Ectodermal cell (in vitro differentiated cells): Measurements from ENCODE around the gene PPP1R12A.

Experiments
- H3K27ac ChIP-seq: 2 replicates; pipeline ENCODE4 v1.7.0; 2013; ENCODE audit warnings: mild to moderate bottlenecking, low read depth, low read length; ENCODE audit not compliant: insufficient read depth, poor library complexity, severe bottlenecking
- H3K27me3 ChIP-seq: 2 replicates; pipeline ENCODE4 v1.7.0; 2013; ENCODE audit warnings: mild to moderate bottlenecking, low read length; ENCODE audit not compliant: insufficient read depth, control insufficient read depth, poor library complexity, severe bottlenecking
- H3K36me3 ChIP-seq: one replicate; pipeline ENCODE4 v1.7.0; 2013; ENCODE audit warnings: low read length; ENCODE audit not compliant: control insufficient read depth, insufficient read depth
- H3K4me1 ChIP-seq: one replicate; pipeline ENCODE4 v1.7.0; 2013; ENCODE audit warnings: low read length; ENCODE audit not compliant: control insufficient read depth, insufficient read depth
- H3K4me3 ChIP-seq: 2 replicates; pipeline ENCODE4 v1.7.0; 2013; ENCODE audit warnings: low read depth, low read length, control low read depth; ENCODE audit not compliant: insufficient read depth
- H3K9me3 ChIP-seq: 2 replicates; pipeline ENCODE4 v1.7.0; 2013; ENCODE audit warnings: mild to moderate bottlenecking, low read length, moderate library complexity; ENCODE audit not compliant: control insufficient read depth
- WGBS, 2 experiments: methylation state at CpG; one replicate each; pipeline ENCODE4 v1.1.7; 2013; ENCODE audit warnings: missing lambda C conversion rate in 2 of 2; 5-methylcytosine and 5-hydroxymethylcytosine counted together

The PPP1R12A gene

DNA sequence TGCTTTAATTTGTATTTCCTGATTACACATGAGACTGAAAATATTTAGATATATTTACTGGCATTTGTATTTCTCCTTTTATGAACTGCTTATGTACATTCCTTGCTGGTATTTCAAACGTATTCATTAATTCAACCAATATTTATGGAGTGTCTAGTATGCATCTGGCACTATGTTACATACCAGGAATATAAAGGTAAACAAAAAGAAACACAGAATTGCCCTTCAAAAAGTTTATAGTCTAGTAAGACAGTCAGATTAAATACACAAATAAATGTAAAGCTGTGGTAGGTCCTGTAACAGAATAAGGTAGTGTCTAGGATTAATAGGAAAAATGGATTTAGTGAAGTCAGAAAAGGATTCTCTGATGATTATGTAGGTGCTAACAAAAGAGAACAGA is 87.5 kb downstream of the PPP1R12A start:
- Histone ChIP-seq H3K4me1 (no peaks in the 10 kb centered on the region), H3K4me3 (no peak overlapping the region)
- WGBS, 2 experiments: no CpG with 5 or more reads among the region's 1 CpG

DNA sequence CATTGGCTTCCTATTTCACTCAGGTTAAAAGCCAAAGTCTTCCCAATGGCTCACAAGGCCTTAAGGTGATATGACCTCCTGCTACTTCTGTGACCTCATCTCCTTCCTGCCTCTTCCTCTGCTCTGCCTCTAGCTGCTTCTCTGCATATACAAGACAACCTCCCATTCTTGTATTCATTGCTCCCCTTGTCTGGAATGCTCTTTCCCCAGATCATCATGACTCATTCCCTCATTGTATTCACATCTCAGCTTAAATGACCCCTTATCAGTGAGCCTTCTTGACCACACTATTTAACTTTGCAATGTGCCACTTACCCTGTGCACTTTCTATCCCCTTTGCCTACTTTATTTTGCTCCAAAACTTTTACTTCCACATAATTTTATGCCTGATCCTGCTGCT is 90.2 kb downstream of the PPP1R12A start:
- Histone ChIP-seq H3K27me3 (no peaks in the 10 kb centered on the region), H3K36me3 (peaks cover 16% of the 10 kb centered on the region), H3K9me3 (no peaks in the 10 kb centered on the region), H3K27ac (no peak overlapping the region), H3K4me3 (no peak overlapping the region), H3K4me1 (no peaks in the 10 kb centered on the region)

More for the DNA sequence above, 87.5 kb downstream of the PPP1R12A start:
- H3K27me3 ChIP-seq: no peaks in the 10 kb centered on the region
- no peaks in the 10 kb centered on the region for H3K9me3 ChIP-seq
- peaks cover 10% of the 10 kb centered on the region for H3K36me3 ChIP-seq
- no peak overlapping the region for H3K27ac ChIP-seq

DNA sequence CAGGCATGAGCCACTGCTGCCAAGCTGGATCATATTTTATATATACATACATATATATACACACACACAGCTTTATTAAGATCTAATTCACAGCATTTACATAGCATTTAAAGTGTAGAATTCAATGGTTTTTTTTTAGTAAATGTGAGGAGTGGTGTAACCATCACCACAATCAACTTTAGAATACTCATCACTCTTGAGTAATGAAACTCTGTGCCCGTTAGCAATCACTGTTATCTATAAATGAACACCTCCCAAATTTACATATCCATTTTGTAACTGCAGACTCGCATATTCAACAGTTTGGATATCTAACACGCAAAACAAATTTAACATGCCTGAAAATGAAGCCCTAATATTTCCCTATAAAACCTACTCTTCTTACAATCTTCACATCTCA is 90.9 kb downstream of the PPP1R12A start:
- peaks cover 23% of the 10 kb centered on the region for H3K36me3 ChIP-seq
- no peak overlapping the region for H3K27ac ChIP-seq
- H3K9me3 ChIP-seq: no peaks in the 10 kb centered on the region
- no peaks in the 10 kb centered on the region for H3K27me3 ChIP-seq
- 93 to 95% methylated on average over 3 of the region's 3 CpGs for WGBS, 2 experiments
- H3K4me3 ChIP-seq: no peak overlapping the region
- no peaks in the 10 kb centered on the region for H3K4me1 ChIP-seq

DNA sequence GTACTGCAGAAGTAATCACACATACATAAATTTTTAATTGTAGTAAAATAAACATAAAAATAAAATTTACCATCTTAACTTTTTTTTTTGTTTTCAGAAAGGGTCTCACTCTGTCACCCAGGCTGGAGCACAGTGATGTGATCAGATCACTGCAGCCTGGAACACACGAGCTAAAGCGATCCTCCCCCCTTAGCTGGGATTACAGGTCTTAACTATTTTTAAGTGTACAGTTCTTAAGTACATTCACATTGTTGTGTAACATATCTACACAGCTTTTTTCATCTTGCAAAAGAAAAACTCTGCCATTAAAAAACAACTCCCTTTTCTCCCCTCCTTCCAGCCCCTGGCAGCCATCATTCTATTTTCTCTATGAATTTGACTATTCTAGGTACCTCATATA is 92.3 kb downstream of the PPP1R12A start:
- WGBS, 2 experiments: 97 to 100% methylated on average over 2 of the region's 2 CpGs
- H3K4me1 ChIP-seq: no peaks in the 10 kb centered on the region
- H3K27me3 ChIP-seq: no peaks in the 10 kb centered on the region
- H3K27ac ChIP-seq: no peak overlapping the region
- no peak overlapping the region for H3K4me3 ChIP-seq
- H3K36me3 ChIP-seq: peaks cover 27% of the 10 kb centered on the region
- H3K9me3 ChIP-seq: no peaks in the 10 kb centered on the region

DNA sequence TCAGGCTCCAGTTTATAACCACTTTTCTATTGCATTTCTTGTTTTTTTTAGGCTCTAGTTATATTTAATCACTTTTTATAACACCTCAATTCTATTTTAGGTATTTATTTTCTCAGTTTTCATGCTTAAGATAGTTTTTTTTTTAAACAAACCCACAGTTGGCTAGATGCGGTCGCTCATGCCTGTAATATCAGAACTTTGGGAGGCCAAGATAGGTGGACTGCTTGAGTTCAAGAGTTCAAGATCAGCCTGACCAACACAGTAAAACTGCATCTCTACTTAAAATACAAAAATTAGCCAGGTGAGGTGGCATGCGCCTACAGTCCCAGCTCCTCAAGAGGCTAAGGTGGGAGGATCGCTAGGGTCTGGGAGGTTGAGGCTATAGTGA is 93.0 kb downstream of the PPP1R12A start:
- WGBS, 2 experiments: 73 to 74% methylated on average over 4 of the region's 4 CpGs
- H3K4me1 ChIP-seq: no peaks in the 10 kb centered on the region
- no peak overlapping the region for H3K4me3 ChIP-seq
- H3K27ac ChIP-seq: no peak overlapping the region
- peaks cover 27% of the 10 kb centered on the region for H3K36me3 ChIP-seq
- no peaks in the 10 kb centered on the region for H3K27me3 ChIP-seq
- no peaks in the 10 kb centered on the region for H3K9me3 ChIP-seq

DNA sequence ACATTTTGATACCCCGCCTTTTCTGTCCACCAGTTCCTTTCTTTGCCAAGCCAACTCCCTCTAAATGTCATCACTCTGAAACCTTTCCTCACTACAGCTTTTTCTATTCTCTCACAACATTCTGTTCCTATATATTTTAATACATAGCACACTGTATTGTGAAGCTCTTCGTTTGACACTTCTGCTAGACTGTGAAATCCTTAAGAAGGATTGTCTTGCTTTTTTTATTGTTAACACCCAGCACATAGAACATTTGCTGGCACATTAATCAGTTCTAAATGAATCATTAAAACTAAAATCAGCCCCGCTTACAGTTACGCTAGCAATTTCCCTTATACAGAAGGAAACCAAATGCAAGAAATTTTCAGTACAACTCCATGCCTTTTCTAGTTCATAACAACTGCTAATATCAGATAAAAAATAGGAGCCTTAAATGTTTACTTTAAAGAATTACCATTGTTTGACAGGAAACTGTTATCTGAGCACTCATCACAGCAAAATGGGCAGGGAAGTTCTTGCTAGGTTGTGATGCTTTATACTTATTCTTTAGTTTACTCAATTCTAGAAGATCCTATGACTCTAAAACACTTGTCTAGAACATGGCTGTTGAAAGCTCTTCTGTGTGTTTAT is 93.5 kb downstream of the PPP1R12A start:
- Histone ChIP-seq H3K4me1 (no peaks in the 10 kb centered on the region), H3K36me3 (peaks cover 27% of the 10 kb centered on the region), H3K27ac (no peak overlapping the region), H3K4me3 (no peak overlapping the region), H3K9me3 (no peaks in the 10 kb centered on the region), H3K27me3 (no peaks in the 10 kb centered on the region)
- WGBS, 2 experiments: 96 to 98% methylated on average over 4 of the region's 4 CpGs

DNA sequence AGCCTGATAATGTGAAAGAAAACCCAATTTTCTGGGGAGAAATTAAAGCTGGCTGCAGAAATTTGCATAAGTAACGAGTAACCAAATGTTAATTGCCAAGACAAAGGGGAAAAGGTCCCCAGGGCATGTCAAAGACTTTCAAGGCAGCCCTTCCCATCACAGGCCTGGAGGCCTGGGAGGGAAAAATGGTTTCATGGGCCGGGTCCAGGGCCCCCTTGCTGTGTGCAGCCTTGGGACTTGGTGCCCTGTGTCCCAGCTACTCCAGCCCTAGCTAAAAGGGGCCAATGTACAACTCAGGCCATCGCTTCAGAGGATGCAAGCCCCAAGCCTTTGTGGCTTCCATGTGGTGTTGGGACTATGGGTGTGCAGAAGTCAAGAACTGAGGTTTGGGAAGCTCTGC is 96.5 kb downstream of the PPP1R12A start:
- no peaks in the 10 kb centered on the region for H3K27me3 ChIP-seq
- no peak overlapping the region for H3K4me3 ChIP-seq
- H3K36me3 ChIP-seq: peaks cover 16% of the 10 kb centered on the region
- WGBS, 2 experiments: 93 to 95% methylated on average over 3 of the region's 3 CpGs
- H3K9me3 ChIP-seq: no peaks in the 10 kb centered on the region
- no peak overlapping the region for H3K27ac ChIP-seq
- no peaks in the 10 kb centered on the region for H3K4me1 ChIP-seq

- no peaks in the 10 kb centered on the region for H3K9me3 ChIP-seq
- no peak overlapping the region for H3K27ac ChIP-seq
- peaks cover 16% of the 10 kb centered on the region for H3K36me3 ChIP-seq
- 93 to 94% methylated on average over 5 of the region's 5 CpGs for WGBS, 2 experiments
- no peak overlapping the region for H3K4me3 ChIP-seq
- H3K27me3 ChIP-seq: no peaks in the 10 kb centered on the region
- no peaks in the 10 kb centered on the region for H3K4me1 ChIP-seq
These were observed 97.3 kb downstream of the PPP1R12A start for GRCh38 chr12:79837575-79837974.

GRCh38 chr12:79835377-79835843 is 99.5 kb downstream of the PPP1R12A start:
- Histone ChIP-seq H3K4me1 (no peaks in the 10 kb centered on the region), H3K27ac (no peak overlapping the region), H3K27me3 (no peaks in the 10 kb centered on the region), H3K9me3 (no peaks in the 10 kb centered on the region), H3K36me3 (peaks cover 16% of the 10 kb centered on the region), H3K4me3 (no peak overlapping the region)
- WGBS, 2 experiments: 87 to 90% methylated on average over 2 of the region's 2 CpGs

- Histone ChIP-seq H3K27ac (no peak overlapping the region), H3K36me3 (peaks cover 12% of the 10 kb centered on the region), H3K27me3 (no peaks in the 10 kb centered on the region), H3K4me1 (no peaks in the 10 kb centered on the region), H3K4me3 (no peak overlapping the region), H3K9me3 (no peaks in the 10 kb centered on the region)
- 94 to 96% methylated on average over 3 of the region's 3 CpGs for WGBS, 2 experiments
These were observed 100.1 kb downstream of the PPP1R12A start for GRCh38 chr12:79834712-79835376.
